Measurements from ENCODE around the gene THTPA. TPM values are rescaled to one million over a fixed set of nuclear protein-coding genes. Genes with fewer than 3 reads are reported as not detected.
"Not testable (repeated sequence)": the region's sequence is repeated elsewhere in the genome, so short reads cannot be mapped to it uniquely, and the experiment has no call there.

Gene THTPA
- total and polyA plus RNA-seq, 2 donors (not counting 1 experiment from before 2014, with no cell fraction given): 17.0 to 21.4 TPM

DNA sequence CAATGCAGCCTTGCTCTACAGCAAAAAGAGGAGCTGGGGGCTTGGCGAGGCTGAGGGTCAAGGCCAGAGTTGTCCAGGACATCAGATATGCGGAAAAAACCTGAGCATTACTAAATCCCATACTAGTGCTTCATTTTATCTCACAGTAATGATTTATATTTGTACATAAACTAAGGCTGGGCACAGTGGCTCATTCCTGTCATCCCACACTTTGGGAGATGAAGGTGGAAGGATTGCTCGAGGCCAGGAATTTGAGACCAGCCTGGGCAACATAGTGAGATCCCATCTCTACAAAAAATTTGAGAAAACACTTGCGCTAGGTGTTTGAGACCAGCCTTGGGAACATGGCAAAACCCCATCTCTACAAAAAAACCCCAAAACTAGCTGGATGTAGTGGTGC, 34.1 kb downstream of the THTPA start:
- H3K27ac ChIP-seq (ENCODE audit: low read length in 2 of 2): no peak overlapping the region
- peaks cover 0 to 6% of the 10 kb centered on the region in 2 donors for H3K4me1 ChIP-seq (ENCODE audit: control insufficient read depth in 2 of 2, insufficient read depth in 2 of 2, low read length in 2 of 2)
- 60% methylated on average over 1 of the region's 4 CpGs for WGBS (ENCODE audit: insufficient coverage)
- intact Hi-C loops (cut with micrococcal nuclease): no loop called here
- no peak overlapping the region for H3K4me2 ChIP-seq (replicated peaks; ENCODE audit: low read depth, low read length, poor library complexity, severe bottlenecking)
- H4K20me1 ChIP-seq (ENCODE audit: control insufficient read depth, insufficient read depth, low read length, poor library complexity, severe bottlenecking): no peaks in the 10 kb centered on the region
- ChIA-PET POLR2A (no interaction called here), CTCF (interaction anchor here (1.9 to 2.7 kb wide), 3 partner anchors 9 to 340 kb away, joined by 12 to 24 read pairs (median 21); no protein-coding TSS in a partner anchor)
- Mint-ChIP-seq H3K4me1 (peaks cover 3% of the 10 kb centered on the region), H3K9me3 (ENCODE audit: insufficient read depth) (no peaks in the 10 kb centered on the region), H3K27ac (no peak overlapping the region), H3K4me3 (no peak overlapping the region), H3K27me3 (peaks cover 23% of the 10 kb centered on the region)
- DNase-seq (no peak), ATAC-seq (ENCODE audit: low read depth) (no peak)
- no peak overlapping the region for H3K9ac ChIP-seq (ENCODE audit: low read length)
- H3K4me3 ChIP-seq (ENCODE audit: control extremely low read depth in 1 of 5, extremely low read depth in 1 of 5, insufficient read depth in 1 of 5, low read depth in 2 of 5, low read length in 4 of 5): no peak overlapping the region
- TF ChIP-seq, protein P1, sequence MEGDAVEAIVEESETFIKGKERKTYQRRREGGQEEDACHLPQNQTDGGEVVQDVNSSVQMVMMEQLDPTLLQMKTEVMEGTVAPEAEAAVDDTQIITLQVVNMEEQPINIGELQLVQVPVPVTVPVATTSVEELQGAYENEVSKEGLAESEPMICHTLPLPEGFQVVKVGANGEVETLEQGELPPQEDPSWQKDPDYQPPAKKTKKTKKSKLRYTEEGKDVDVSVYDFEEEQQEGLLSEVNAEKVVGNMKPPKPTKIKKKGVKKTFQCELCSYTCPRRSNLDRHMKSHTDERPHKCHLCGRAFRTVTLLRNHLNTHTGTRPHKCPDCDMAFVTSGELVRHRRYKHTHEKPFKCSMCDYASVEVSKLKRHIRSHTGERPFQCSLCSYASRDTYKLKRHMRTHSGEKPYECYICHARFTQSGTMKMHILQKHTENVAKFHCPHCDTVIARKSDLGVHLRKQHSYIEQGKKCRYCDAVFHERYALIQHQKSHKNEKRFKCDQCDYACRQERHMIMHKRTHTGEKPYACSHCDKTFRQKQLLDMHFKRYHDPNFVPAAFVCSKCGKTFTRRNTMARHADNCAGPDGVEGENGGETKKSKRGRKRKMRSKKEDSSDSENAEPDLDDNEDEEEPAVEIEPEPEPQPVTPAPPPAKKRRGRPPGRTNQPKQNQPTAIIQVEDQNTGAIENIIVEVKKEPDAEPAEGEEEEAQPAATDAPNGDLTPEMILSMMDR (IDR thresholded peaks at IDR 0.05): no peak
- no peak for TF ChIP-seq EZH2 (IDR thresholded peaks at IDR 0.05; ENCODE audit: borderline replicate concordance, insufficient read depth, low read depth, low read length, poor library complexity, severe bottlenecking)
- H3K79me2 ChIP-seq (ENCODE audit: control insufficient read depth, insufficient read depth, low read length): no peaks in the 10 kb centered on the region
- H2AFZ ChIP-seq (ENCODE audit: insufficient read depth, low read depth, low read length, poor library complexity, severe bottlenecking): no peak overlapping the region
- H3K9me3 ChIP-seq (ENCODE audit: control extremely low read depth in 1 of 3, control insufficient read depth in 2 of 3, insufficient read depth in 1 of 3, low read length in 2 of 3): no peaks in the 10 kb centered on the region
- H3K27me3 ChIP-seq (replicated peaks in 1 of 4; ENCODE audit: control extremely low read depth in 1 of 4, control insufficient read depth in 3 of 4, insufficient read depth in 4 of 4, low read length in 3 of 4): no peaks in the 10 kb centered on the region
- no peaks in the 10 kb centered on the region for H3K36me3 ChIP-seq (replicated peaks in 1 of 2; ENCODE audit: control extremely low read depth in 1 of 2, control insufficient read depth in 1 of 2, extremely low read depth in 1 of 2, insufficient read depth in 2 of 2, low read length in 1 of 2)

DNA sequence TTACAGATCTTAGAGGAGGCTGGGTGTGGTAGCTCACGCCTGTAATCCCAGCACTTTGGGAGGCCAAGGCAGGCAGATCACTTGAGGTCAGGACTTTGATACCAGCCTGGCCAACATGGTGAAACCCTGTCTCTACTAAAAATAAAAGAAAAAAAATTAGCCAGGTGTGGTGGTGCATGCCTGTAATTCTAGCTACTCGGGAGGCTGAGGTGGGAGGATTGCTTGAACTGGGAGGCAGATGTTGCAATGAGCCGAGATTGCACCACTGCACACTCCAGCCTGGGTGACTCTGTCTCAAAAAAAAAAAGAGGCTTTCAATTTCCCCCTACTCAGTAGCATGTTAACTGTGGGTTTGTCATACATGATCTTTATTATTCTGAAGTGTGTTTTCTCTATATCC, 38.1 kb downstream of the THTPA start:
- H3K9me3 ChIP-seq (ENCODE audit: control extremely low read depth in 1 of 3, control insufficient read depth in 2 of 3, insufficient read depth in 1 of 3, low read length in 2 of 3); CTCF ChIA-PET; ATAC-seq (ENCODE audit: low read depth); H2AFZ ChIP-seq (ENCODE audit: insufficient read depth, low read depth, low read length, poor library complexity, severe bottlenecking); H3K4me2 ChIP-seq (replicated peaks; ENCODE audit: low read depth, low read length, poor library complexity, severe bottlenecking); H3K27me3 ChIP-seq (replicated peaks in 1 of 4; ENCODE audit: control extremely low read depth in 1 of 4, control insufficient read depth in 3 of 4, insufficient read depth in 4 of 4, low read length in 3 of 4); H3K27me3 Mint-ChIP-seq; H4K20me1 ChIP-seq (ENCODE audit: control insufficient read depth, insufficient read depth, low read length, poor library complexity, severe bottlenecking); H3K4me3 Mint-ChIP-seq; DNase-seq; H3K4me1 ChIP-seq (ENCODE audit: control insufficient read depth in 2 of 2, insufficient read depth in 2 of 2, low read length in 2 of 2); H3K9me3 Mint-ChIP-seq (ENCODE audit: insufficient read depth); H3K9ac ChIP-seq (ENCODE audit: low read length); H3K27ac ChIP-seq (ENCODE audit: low read length in 2 of 2); POLR2A ChIA-PET; H3K36me3 ChIP-seq (replicated peaks in 1 of 2; ENCODE audit: control extremely low read depth in 1 of 2, control insufficient read depth in 1 of 2, extremely low read depth in 1 of 2, insufficient read depth in 2 of 2, low read length in 1 of 2); H3K79me2 ChIP-seq (ENCODE audit: control insufficient read depth, insufficient read depth, low read length); intact Hi-C loops (cut with micrococcal nuclease); H3K4me3 ChIP-seq (ENCODE audit: control extremely low read depth in 1 of 5, extremely low read depth in 1 of 5, insufficient read depth in 1 of 5, low read depth in 2 of 5, low read length in 4 of 5); H3K4me1 Mint-ChIP-seq; H3K27ac Mint-ChIP-seq: not testable (repeated sequence)
- WGBS (ENCODE audit: insufficient coverage): no CpG with 5 or more reads among the region's 3 CpGs
